ENCODE results near the gene CCT4.

DNA sequence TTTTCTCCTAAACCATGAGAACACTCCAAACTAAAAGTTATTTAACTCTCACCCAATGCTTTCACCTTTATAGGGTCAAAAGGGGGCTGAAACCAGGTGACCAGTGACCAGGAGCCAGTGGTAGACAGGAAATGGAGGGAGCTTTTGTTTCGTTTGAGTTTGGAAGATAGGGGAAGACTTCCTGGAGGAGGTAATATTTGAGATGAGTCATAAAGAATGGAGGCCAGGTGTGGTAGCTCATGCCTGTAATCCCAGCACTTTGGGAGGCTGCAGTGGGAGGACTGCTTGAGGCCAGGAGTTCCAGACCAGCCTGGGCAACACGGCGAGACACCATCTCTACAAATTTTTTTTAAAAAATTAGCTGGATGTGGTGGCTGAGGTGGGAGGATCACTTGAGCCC is 43.1 kb downstream of the CCT4 start:
- TF ChIP-seq, protein P1, sequence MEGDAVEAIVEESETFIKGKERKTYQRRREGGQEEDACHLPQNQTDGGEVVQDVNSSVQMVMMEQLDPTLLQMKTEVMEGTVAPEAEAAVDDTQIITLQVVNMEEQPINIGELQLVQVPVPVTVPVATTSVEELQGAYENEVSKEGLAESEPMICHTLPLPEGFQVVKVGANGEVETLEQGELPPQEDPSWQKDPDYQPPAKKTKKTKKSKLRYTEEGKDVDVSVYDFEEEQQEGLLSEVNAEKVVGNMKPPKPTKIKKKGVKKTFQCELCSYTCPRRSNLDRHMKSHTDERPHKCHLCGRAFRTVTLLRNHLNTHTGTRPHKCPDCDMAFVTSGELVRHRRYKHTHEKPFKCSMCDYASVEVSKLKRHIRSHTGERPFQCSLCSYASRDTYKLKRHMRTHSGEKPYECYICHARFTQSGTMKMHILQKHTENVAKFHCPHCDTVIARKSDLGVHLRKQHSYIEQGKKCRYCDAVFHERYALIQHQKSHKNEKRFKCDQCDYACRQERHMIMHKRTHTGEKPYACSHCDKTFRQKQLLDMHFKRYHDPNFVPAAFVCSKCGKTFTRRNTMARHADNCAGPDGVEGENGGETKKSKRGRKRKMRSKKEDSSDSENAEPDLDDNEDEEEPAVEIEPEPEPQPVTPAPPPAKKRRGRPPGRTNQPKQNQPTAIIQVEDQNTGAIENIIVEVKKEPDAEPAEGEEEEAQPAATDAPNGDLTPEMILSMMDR (optimal IDR thresholded peaks at IDR 0.05 in 1 of 3, IDR thresholded peaks at IDR 0.05 in 1 of 3, conservative IDR thresholded peaks at IDR 0.05 in 1 of 3; ENCODE audit: extremely low read depth in 1 of 3, insufficient read depth in 2 of 3, low read length in 3 of 3), result no peak
- TF ChIP-seq EZH2 (IDR thresholded peaks at IDR 0.05; ENCODE audit: low read length), result no peak

Data from keratinocyte (primary cell).